ENCODE data around the gene C1orf210. TPM values are rescaled to one million over a fixed set of nuclear protein-coding genes. Genes with fewer than 3 reads are reported as not detected.

C1orf210 gene
- total RNA-seq, 3 donors from 2014 or later (not counting 1 experiment from before 2014, with no cell fraction given), result not detected

DNA sequence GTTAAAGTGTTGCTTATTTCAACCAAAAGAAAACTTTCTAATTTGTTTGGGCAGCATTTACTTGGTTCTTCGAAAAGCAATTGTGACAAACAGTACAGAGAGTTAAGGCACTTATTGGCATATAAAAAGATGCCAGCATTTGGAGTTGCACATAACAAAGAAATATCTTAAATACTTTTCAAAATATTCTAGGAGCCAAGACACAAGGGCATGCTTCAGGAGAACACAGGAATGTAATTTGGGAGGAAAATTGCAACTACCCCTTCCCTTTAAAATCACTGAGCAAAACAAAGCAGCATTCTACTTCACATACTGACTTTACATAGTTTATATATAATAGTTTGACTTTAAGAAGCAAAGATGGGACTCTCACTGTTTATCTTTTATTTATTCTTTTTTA lies 10.8 kb upstream of the C1orf210 start:
- no peak overlapping the region for H3K27ac Mint-ChIP-seq
- H3K4me1 Mint-ChIP-seq, result peaks cover 5 to 8% of the 10 kb centered on the region in 2 donors
- no peak overlapping the region for H3K4me3 ChIP-seq (ENCODE audit: low read length)
- 91% methylated on average over 1 of the region's 1 CpG for WGBS (ENCODE audit: insufficient coverage)
- TF ChIP-seq, protein P1, sequence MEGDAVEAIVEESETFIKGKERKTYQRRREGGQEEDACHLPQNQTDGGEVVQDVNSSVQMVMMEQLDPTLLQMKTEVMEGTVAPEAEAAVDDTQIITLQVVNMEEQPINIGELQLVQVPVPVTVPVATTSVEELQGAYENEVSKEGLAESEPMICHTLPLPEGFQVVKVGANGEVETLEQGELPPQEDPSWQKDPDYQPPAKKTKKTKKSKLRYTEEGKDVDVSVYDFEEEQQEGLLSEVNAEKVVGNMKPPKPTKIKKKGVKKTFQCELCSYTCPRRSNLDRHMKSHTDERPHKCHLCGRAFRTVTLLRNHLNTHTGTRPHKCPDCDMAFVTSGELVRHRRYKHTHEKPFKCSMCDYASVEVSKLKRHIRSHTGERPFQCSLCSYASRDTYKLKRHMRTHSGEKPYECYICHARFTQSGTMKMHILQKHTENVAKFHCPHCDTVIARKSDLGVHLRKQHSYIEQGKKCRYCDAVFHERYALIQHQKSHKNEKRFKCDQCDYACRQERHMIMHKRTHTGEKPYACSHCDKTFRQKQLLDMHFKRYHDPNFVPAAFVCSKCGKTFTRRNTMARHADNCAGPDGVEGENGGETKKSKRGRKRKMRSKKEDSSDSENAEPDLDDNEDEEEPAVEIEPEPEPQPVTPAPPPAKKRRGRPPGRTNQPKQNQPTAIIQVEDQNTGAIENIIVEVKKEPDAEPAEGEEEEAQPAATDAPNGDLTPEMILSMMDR (IDR thresholded peaks at IDR 0.05), result no peak
- no peaks in the 10 kb centered on the region for H3K36me3 ChIP-seq (ENCODE audit: control insufficient read depth, insufficient read depth, low read length)
- intact Hi-C loops (cut with micrococcal nuclease), result no loop called here
- H3K9me3 Mint-ChIP-seq, result no peaks in the 10 kb centered on the region
- no peaks in the 10 kb centered on the region for H3K9me3 ChIP-seq (ENCODE audit: control insufficient read depth, insufficient read depth, low read length)
- H3K4me3 Mint-ChIP-seq, result no peak overlapping the region
- DNase-seq (no peak), ATAC-seq (no peak)
- H3K4me1 ChIP-seq (ENCODE audit: control insufficient read depth, insufficient read depth, low read length), result peaks cover 9% of the 10 kb centered on the region
- H3K27me3 Mint-ChIP-seq (ENCODE audit: low read depth in 2 of 2), result no peaks in the 10 kb centered on the region
- no peaks in the 10 kb centered on the region for H3K36me3 Mint-ChIP-seq
- H3K27ac ChIP-seq (ENCODE audit: low read length), result no peak overlapping the region
- H3K27me3 ChIP-seq (ENCODE audit: control insufficient read depth, insufficient read depth, low read length), result no peaks in the 10 kb centered on the region

DNA sequence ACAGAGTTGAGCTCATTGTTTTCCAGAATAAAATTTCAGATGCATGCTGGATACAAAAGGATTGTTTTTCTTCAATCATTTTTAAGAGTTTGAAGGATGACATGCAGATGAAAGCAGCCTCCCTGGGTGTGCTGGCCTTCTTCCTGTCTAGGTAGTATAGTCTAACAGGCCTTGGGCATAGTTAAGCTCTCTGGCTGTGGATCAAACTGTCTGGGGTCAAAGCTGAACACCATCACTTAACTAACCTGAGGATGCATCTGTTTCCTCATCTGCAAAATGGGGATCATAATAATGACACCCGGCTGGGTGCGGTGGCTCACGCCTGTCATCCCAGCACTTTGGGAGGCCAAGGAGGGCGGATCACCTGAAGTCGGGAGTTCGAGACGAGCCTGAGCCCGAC lies 9.4 kb upstream of the C1orf210 start:
- Mint-ChIP-seq H3K4me1 (no peaks in the 10 kb centered on the region), H3K9me3 (no peaks in the 10 kb centered on the region), H3K36me3 (no peaks in the 10 kb centered on the region), H3K27me3 (ENCODE audit: low read depth in 2 of 2) (no peaks in the 10 kb centered on the region), H3K4me3 (no peak overlapping the region), H3K27ac (no peak overlapping the region)
- no peaks in the 10 kb centered on the region for H3K36me3 ChIP-seq (ENCODE audit: control insufficient read depth, insufficient read depth, low read length)
- H3K27ac ChIP-seq (ENCODE audit: low read length), result no peak overlapping the region
- ATAC-seq (no peak), DNase-seq (no peak)
- no peak overlapping the region for H3K4me3 ChIP-seq (ENCODE audit: low read length)
- intact Hi-C loops (cut with micrococcal nuclease), result no loop called here
- H3K9me3 ChIP-seq (ENCODE audit: control insufficient read depth, insufficient read depth, low read length), result no peaks in the 10 kb centered on the region
- H3K4me1 ChIP-seq (ENCODE audit: control insufficient read depth, insufficient read depth, low read length), result no peaks in the 10 kb centered on the region
- TF ChIP-seq, protein P1 (IDR thresholded peaks at IDR 0.05), result no peak
- WGBS (ENCODE audit: insufficient coverage), result 83% methylated on average over 8 of the region's 8 CpGs
- H3K27me3 ChIP-seq (ENCODE audit: control insufficient read depth, insufficient read depth, low read length), result no peaks in the 10 kb centered on the region

DNA sequence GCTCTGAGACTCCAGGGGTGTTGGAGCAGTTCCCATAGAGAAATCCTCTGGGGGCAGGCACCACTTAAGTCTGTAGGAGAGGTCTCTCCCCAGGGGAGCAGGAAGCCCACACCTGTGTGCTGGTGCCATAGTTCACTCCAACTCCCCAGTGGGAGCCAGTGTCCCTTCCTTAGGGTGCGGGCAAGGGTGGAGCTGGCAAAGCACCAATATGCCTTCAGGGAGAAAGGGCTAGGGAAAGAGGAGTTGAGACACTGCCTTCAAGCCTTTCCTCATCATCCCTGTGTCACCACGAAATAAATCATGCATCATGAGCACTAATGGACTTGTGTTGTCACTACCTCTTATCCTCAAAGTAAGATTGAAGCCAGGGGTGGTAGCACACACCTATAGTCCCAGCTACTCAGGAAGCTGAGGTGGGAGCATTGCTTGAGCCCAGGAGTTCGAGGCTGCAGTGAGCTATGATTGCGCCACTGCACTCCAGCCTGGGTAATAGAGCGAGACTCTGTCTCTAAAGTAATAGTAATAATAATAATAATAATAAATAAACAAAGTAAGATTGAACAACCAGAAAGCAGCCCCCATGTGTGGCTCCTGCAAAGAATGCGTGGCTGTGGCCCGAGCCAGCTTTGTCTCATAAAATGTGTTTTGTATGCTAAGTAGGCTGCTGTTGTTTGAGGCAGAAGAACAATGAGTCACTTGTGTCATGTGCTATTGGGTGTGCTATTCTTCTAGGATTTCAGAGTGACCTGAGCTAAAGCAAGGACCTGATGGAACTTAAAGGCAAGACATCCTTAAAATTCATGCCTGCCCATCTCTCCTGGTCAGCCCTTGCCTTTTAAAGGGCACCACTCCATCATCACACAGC lies 8.7 kb upstream of the C1orf210 start:
- 85% methylated on average over 5 of the region's 7 CpGs for WGBS (ENCODE audit: insufficient coverage)
- Histone ChIP-seq H3K27me3 (ENCODE audit: control insufficient read depth, insufficient read depth, low read length) (no peaks in the 10 kb centered on the region), H3K9me3 (ENCODE audit: control insufficient read depth, insufficient read depth, low read length) (no peaks in the 10 kb centered on the region), H3K4me1 (ENCODE audit: control insufficient read depth, insufficient read depth, low read length) (no peaks in the 10 kb centered on the region), H3K4me3 (ENCODE audit: low read length) (no peak overlapping the region), H3K27ac (ENCODE audit: low read length) (no peak overlapping the region), H3K36me3 (ENCODE audit: control insufficient read depth, insufficient read depth, low read length) (no peaks in the 10 kb centered on the region)
- intact Hi-C loops (cut with micrococcal nuclease), result no loop called here
- TF ChIP-seq, protein P1 (IDR thresholded peaks at IDR 0.05), result no peak
- Mint-ChIP-seq H3K9me3 (no peaks in the 10 kb centered on the region), H3K36me3 (no peaks in the 10 kb centered on the region), H3K27ac (no peak overlapping the region), H3K4me3 (no peak overlapping the region), H3K4me1 (no peaks in the 10 kb centered on the region), H3K27me3 (ENCODE audit: low read depth in 2 of 2) (no peaks in the 10 kb centered on the region)
- ATAC-seq (no peak), DNase-seq (no peak)

DNA sequence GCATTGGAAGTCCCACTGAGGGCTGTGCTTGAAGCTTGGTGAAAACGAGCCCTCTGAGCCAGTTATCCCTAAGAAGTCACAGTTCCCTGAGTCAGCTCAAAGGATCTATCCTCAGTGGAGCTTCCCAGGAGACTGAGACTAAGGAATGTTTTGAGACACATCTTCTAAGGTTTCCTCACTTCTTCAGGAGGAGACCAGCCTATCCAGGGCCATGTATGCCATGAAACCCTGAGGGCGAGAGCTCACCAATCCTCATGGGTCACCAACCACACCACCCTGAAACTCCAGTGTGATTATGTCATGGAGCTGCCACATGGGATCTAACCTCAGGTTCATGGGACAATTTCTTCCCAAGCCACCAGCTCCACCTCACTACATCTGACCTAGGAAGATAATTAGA lies 7.8 kb upstream of the C1orf210 start:
- Mint-ChIP-seq H3K27me3 (ENCODE audit: low read depth in 2 of 2) (no peaks in the 10 kb centered on the region), H3K4me3 (no peak overlapping the region), H3K27ac (no peak overlapping the region), H3K4me1 (no peaks in the 10 kb centered on the region), H3K36me3 (no peaks in the 10 kb centered on the region), H3K9me3 (no peaks in the 10 kb centered on the region)
- intact Hi-C loops (cut with micrococcal nuclease), result no loop called here
- no peak for DNase-seq
- no peaks in the 10 kb centered on the region for H3K9me3 ChIP-seq (ENCODE audit: control insufficient read depth, insufficient read depth, low read length)
- H3K36me3 ChIP-seq (ENCODE audit: control insufficient read depth, insufficient read depth, low read length), result no peaks in the 10 kb centered on the region
- TF ChIP-seq, protein P1 (IDR thresholded peaks at IDR 0.05), result no peak
- WGBS (ENCODE audit: insufficient coverage), result 77% methylated on average over 2 of the region's 2 CpGs
- H3K27ac ChIP-seq (ENCODE audit: low read length), result no peak overlapping the region
- no peak for ATAC-seq
- H3K4me3 ChIP-seq (ENCODE audit: low read length), result no peak overlapping the region
- H3K4me1 ChIP-seq (ENCODE audit: control insufficient read depth, insufficient read depth, low read length), result no peaks in the 10 kb centered on the region
- H3K27me3 ChIP-seq (ENCODE audit: control insufficient read depth, insufficient read depth, low read length), result no peaks in the 10 kb centered on the region

All from natural killer cell (primary cell).